ENCODE results near the gene CCDC167. TPM values are rescaled to one million over a fixed set of nuclear protein-coding genes. Genes with fewer than 3 reads are reported as not detected.

The CCDC167 gene
- total and polyA plus RNA-seq, 2 of the 8 experiments (the other 6 are each of a cell fraction or from before 2014, with no cell fraction given): 11.0 to 26.5 TPM

GRCh38 chr6:37549154-37549553, 49.5 kb upstream of the CCDC167 start (continued):
- TF ChIP-seq ATF2 (IDR thresholded peaks at IDR 0.05; ENCODE audit: low read length): no peak
- no peak for TF ChIP-seq FOSL1 (IDR thresholded peaks at IDR 0.05; ENCODE audit: insufficient read depth, low read depth, low read length)
- TF ChIP-seq SIN3A (conservative IDR thresholded peaks at IDR 0.05 in 1 of 2, IDR thresholded peaks at IDR 0.05 in 1 of 2; ENCODE audit: low read depth in 1 of 2, low read length in 2 of 2): no peak
- no peak for TF ChIP-seq TAF7 (optimal IDR thresholded peaks at IDR 0.05; ENCODE audit: borderline replicate concordance, low read depth, low read length)
- TF ChIP-seq CBX5 (IDR thresholded peaks at IDR 0.05; ENCODE audit: low read depth, low read length): no peak
- TF ChIP-seq CEBPB (IDR thresholded peaks at IDR 0.05; ENCODE audit: low read depth, low read length): no peak
- TF ChIP-seq JUND (IDR thresholded peaks at IDR 0.05; ENCODE audit: low read length): no peak
